HEK293 (cell line): ENCODE measurements around the gene CTAG1A.
"Not testable (repeated sequence)": the region's sequence is repeated elsewhere in the genome, so short reads cannot be mapped to it uniquely, and the experiment has no call there.

Experiments
- CTCF ChIP-seq: fragments of 450-650 bp; formaldehyde crosslinking; IDR thresholded peaks from 2 replicates; pipeline ENCODE4 v1.5.1; 2016; ENCODE audit warnings: missing biosample characterization, missing genetic modification characterization
- SETDB1 ChIP-seq: IDR thresholded peaks from one replicate; pipeline ENCODE4 v1.6.1; 2017; ENCODE audit warnings: mild to moderate bottlenecking, low read length, moderate library complexity, mixed read lengths; ENCODE audit not compliant: insufficient read length
- ZBTB20 ChIP-seq: fragments of 450-650 bp; formaldehyde crosslinking; IDR thresholded peaks from 2 replicates; pipeline ENCODE4 v1.5.1; 2016; ENCODE audit warnings: missing biosample characterization, missing genetic modification characterization
- ZBTB26 ChIP-seq: fragments of 450-650 bp; formaldehyde crosslinking; optimal IDR thresholded peaks from 2 replicates; pipeline ENCODE3; 2016; ENCODE audit warnings: missing biosample characterization, mild to moderate bottlenecking, missing genetic modification characterization
- ZFP37 ChIP-seq: fragments of 450-650 bp; formaldehyde crosslinking; IDR thresholded peaks from 2 replicates; pipeline ENCODE4 v1.5.1; 2016; ENCODE audit warnings: missing biosample characterization, missing genetic modification characterization
- ZNF530 ChIP-seq: fragments of 450-650 bp; formaldehyde crosslinking; IDR thresholded peaks from 2 replicates; pipeline ENCODE4 v1.5.1; 2016; ENCODE audit warnings: low read depth, missing biosample characterization, missing genetic modification characterization
- ZNF544 ChIP-seq: fragments of 450-650 bp; formaldehyde crosslinking; IDR thresholded peaks from 2 replicates; pipeline ENCODE4 v1.5.0; 2017; ENCODE audit warnings: missing biosample characterization, missing genetic modification characterization
- ZNF555 ChIP-seq: fragments of 450-650 bp; formaldehyde crosslinking; conservative IDR thresholded peaks from 2 replicates; pipeline ENCODE4 v1.5.1; 2017; ENCODE audit warnings: missing biosample characterization, mild to moderate bottlenecking, missing genetic modification characterization, inconsistent platforms
- ZNF837 ChIP-seq: fragments of 450-650 bp; formaldehyde crosslinking; IDR thresholded peaks from 2 replicates; pipeline ENCODE4 v1.5.1; 2016; ENCODE audit warnings: missing biosample characterization, missing genetic modification characterization

- not testable (repeated sequence) for TF ChIP-seq CTCF (tag by site-specific recombination); SETDB1; ZBTB20; ZFP37 (tag by site-specific recombination); ZBTB26 (tag by site-specific recombination); ZNF837 (tag by site-specific recombination); ZNF530 (tag by site-specific recombination); ZNF555 (tag by site-specific recombination); ZNF544 (tag by site-specific recombination)
Observed at GRCh38 chrX:154633661-154634060, 48.7 kb downstream of the CTAG1A start.
